ENCODE results near the gene KCNT2.
"Not testable (repeated sequence)": the region's sequence is repeated elsewhere in the genome, so short reads cannot be mapped to it uniquely, and the experiment has no call there.

KCNT2 gene

DNA sequence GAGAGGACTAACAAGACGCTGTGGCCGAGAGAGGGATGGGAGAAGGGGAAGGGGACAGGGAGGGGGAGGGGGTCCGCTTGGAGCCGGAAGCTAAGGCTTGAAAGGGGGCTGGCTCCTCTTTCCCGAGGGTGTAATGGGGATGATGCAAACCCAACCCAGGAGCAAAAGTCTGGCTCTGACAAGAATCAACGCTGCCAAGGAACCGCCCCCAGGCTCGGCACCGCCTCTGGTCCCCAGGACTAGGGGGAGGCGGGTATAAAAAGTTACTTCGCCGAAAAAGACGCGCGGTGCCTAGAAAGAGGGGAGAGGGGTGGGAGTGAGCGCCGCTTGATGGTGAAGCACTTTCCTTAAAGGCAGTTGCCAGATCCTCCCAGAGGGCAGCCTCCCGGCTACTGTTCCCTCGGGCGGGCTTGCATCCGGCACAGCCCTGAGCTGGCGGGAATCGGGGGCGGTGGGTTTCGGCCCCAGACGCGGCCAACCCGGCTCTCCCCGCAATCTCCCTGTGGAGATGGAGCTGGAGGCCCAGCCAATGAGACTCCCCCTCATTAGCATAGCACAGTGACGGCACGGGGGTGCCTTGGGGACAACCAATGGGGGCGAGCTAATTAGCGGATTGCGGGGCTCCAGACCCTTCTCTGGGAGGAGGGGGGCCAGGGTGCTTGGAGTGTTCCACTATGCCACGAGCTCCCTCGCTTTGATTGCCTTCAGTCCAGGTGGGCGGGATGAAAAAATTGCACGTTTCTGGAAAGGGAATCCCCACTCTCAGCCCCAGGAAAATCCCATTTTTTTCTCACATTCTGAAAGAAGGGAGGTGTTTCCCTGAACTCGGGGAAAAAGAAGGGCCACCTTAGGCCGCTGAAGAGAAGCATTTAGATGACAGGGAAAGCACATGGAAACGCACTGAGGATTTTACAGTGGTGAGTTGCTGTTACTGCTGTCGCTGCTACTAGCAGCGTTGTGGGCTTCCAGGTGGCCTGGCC lies at the start of gene KCNT2:
TSS of gene KCNT2 (minus strand) at position 51 of the 980 bp plus-strand sequence. CDS start 131 bp downstream, outside the sequence.
- no peak for DNase-seq (ENCODE audit: extremely low read depth in 1 of 2, low read depth in 1 of 2)

DNA sequence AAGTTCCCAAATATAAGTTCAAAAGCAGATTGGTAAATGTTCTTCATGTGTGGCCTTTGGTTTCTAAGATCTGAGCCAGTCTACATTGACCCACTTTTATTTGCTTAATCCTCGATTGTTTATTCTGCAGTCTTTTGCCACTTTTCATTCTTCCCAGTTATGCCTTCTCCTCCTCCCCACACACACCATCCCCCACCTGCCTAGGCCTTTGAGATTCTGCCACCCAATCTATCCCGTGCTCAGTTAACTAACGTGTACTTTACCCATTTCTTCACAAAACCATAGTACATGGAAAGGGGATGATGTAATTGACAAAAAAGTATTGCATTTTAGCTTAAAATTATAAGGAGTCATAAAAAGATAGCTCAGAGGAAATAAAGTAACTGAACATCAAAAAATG lies 47.3 kb upstream of the KCNT2 start:
- no peak for DNase-seq (ENCODE audit: extremely low read depth in 1 of 2, low read depth in 1 of 2)

DNA sequence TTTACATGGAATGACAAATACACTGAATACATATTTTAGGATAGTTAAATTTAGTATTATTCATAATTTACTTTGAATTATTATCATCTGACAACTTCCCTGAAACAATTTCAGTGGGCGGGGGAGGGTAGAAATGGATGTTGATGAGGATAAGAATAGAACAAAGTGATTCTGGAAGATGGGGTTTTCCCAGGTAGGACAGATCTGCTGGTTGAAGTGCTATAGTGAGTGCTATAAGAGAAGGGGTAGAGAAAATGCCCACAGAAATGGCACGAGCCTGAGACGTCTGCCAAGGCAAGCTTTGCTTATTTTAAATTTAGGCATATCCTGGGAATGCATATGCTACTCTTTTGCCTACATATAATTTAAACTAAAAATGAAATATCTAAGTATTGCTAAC lies 46.8 kb upstream of the KCNT2 start:
- DNase-seq (ENCODE audit: extremely low read depth in 1 of 2, low read depth in 1 of 2), result no peak

DNA sequence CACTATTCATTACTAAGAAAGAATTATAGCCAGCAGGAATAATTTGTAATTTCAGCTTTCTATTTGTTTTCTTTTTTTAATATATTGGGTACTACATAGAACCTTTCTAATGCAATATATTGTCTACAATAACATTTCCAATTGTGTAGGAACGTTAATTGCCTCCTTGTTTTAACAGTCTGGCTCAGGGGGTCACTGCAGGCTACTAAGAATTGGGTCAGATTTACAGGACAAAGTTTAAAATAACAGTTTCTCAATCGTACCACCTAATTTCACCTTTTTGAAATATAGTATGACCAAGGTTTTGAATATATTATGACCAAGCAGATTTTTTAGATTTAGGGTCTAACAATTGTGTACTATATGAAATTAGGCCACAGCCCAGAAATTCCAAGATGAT lies 46.0 kb upstream of the KCNT2 start:
- no peak for DNase-seq (ENCODE audit: extremely low read depth in 1 of 2, low read depth in 1 of 2)

DNA sequence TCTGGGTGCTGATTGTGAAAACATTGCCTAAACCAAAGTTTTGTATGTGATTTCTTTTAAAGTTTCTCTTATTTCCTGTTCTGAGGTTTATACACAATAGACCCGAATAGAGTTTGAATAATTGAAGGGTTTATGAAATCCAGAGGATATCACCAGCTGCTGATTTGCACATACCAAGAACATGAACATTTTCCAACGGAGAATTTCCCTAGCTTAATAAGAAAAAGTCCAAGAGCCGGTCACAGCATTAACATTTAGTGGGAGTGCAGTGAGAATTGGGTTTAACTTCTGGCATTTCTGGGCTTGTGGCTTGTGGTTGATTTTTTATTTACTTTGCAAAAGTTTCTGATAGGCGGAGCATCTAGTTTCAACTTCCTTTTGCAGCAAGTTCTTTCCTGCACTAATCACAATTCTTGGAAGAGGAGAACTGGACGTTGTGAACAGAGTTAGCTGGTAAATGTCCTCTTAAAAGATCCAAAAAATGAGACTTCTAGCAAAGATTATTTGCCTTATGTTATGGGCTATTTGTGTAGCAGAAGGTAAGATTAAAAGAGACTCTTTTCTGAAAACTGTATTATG lies 43.5 kb upstream of the KCNT2 start, which contains the start of gene CFH:
TSS of gene CFH (plus strand) at position 407 of the 579 bp plus-strand sequence. CDS start at position 482, 75 bp downstream.
- no peak for DNase-seq (ENCODE audit: extremely low read depth in 1 of 2, low read depth in 1 of 2)

DNA sequence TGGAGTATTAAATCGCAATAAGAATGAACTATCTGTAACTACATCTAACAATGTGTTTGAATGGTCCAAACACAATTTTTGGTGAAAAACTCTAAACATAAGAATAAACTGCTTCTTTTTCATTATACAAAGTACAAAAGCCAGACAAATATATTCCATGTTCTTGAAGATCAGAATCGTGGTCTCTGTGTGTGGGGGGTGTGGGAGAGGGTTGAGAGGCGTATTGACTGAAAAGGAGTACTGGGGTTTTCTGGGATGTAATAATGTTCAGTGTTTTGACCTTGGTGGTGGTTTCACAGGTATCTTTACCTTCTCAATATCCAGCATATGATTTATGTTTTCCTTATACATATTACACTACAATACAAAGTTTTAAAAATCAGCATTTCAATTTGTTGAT lies 42.8 kb upstream of the KCNT2 start:
- no peak for DNase-seq (ENCODE audit: extremely low read depth in 1 of 2, low read depth in 1 of 2)

DNA sequence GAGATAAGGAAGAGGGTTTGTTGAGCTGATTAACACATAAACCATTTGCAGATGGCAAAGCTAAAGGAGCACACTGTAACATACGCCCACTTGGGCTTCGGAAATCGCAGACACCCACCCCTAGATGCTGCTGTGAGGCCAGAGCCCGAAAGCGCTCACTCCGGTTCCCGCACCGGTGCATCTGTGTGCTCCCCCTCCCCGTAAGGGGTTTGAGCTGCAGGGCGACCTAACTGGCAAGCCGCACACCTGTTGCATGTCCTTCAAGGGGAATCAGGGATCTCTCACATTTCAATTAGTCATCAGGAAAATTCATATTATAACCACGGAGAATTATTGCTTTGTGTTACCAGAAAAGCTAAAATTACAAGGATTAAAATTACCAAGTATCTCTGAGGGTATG lies 42.2 kb upstream of the KCNT2 start:
- DNase-seq (ENCODE audit: extremely low read depth in 1 of 2, low read depth in 1 of 2), result no peak

DNA sequence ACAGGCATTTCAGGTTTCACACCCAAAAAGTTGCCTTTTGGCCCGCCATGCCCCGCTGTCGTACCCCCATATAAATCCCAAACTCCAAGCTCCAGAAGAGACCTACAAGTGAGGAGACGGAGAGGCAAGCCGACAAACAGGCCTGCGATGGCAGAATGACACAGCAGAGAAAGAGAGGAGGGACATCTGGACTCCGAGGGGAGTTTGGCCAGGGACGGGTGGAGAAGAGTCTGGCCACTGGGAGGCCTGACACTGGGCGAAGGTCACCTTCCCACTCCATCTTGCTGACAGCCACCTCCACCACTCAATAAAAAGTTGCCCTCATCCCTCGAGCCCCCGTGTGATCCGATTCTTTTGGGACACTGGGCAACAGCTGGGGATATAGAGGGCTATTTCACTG lies 41.8 kb upstream of the KCNT2 start:
- DNase-seq (ENCODE audit: extremely low read depth in 1 of 2, low read depth in 1 of 2), result no peak

DNA sequence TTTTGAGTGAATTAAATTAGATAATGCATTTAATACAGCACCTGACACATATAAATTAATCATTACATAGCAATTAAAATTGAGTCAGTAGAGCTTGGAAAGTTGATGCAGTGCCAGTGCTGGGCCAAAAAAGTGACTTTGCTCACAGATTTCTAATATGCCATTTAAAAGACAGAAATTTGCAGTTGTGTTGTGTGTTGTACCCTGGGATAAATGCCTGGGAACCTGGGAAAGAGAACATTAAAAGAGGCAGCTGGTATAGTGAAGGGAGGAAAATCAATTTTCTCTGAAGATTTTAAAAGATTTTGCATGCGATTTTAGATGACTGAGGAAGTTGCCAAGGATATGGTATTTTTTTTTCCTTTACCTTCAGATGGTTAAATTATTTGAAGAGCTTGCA lies 32.7 kb upstream of the KCNT2 start:
- DNase-seq (ENCODE audit: extremely low read depth in 1 of 2, low read depth in 1 of 2), result no peak

DNA sequence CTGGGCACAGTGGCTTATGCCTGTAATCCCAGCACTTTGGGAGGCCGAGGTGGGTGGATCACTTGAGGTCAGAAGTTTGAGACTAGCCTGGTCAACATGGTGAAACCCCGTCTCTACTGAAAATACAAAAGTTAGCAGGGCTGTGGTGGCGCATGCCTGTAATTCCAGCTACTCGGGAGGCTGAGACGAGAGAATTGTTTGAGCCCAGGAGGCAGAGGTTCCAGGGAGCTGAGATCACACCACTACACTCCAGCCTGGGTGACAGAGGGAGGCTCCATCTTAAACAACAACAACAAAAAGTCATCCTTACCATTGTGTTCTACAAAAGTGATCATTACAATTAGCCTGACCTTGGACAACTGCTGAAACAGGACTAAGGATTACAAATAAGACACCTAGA lies 31.1 kb upstream of the KCNT2 start:
- DNase-seq (ENCODE audit: extremely low read depth in 1 of 2, low read depth in 1 of 2), result not testable (repeated sequence)

DNA sequence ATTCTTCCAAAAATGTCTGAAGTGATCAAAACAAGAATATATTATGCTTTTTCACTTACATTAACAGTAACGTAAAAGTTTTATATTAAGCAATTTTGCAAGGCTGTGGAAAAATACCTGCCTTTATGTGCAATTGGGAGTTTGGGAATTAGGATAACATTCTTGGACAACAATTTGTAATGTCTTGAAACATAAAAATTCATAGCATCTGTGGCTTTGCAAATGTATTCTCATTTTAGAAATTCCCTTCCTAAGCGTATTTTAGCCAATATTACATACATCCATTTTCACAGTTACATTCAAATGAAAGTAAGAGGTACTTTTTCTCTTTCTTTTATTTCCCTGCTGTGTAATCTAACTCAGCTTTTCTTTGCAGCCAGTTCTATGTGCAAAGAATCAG lies 30.2 kb upstream of the KCNT2 start:
- no peak for DNase-seq (ENCODE audit: extremely low read depth in 1 of 2, low read depth in 1 of 2)

DNA sequence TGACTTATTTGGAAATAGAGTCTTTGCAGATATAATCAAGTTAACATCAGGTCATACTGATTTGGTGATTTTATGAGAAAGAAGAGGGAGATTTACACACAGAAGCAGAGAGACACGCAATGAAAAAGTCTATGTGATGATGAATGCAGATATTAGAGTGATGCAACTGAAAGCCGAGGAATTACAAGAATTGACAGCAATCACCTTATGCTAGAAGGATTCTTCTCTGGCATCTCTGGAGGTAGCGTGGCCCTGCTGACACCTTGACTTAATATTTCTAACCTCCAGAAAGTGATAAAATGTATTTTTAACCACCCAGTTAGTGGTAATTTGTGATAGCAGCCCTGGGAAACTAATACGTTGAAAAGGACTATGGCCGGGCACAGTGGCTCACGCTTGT lies 29.4 kb upstream of the KCNT2 start:
- DNase-seq (ENCODE audit: extremely low read depth in 1 of 2, low read depth in 1 of 2), result no peak

DNA sequence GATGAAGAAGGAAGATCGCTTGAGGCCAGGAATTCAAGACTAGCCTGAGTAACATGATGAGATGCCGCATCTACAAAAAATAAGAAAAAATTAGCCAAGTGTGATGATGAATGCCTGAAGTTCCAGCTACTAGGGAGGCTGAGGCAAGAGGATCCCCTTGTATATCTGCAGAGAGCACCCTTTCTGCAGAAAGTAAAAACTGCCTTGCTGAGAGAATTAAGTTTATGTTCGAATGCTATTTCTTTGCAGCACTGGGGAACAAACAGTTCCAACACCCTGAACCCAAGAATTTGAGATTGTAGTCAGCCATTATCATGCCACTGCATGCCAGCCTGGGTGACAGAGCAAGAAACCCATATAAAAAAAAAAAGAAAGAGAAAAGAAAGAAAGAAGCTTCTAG lies 20.6 kb upstream of the KCNT2 start:
- DNase-seq (ENCODE audit: extremely low read depth in 1 of 2, low read depth in 1 of 2), result no peak

DNA sequence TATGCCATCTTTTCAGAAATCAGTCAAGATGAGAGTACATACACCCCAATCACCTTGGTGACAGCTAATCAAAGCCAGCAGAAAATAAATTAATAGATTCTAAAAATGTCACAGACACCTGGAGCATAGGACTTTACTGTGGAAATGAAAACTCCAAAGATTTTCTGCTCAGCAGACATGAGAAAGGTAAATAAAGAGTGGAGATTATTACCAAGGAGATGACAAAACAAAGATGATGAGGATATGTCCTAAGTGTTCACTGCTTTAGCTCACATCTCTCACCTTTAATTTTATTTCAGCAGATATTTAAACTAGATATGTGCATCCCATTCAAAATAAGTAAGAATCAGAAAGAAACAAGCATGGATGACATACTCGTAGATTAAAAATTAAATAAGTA lies 14.8 kb upstream of the KCNT2 start:
- no peak for DNase-seq (ENCODE audit: extremely low read depth in 1 of 2, low read depth in 1 of 2)

DNA sequence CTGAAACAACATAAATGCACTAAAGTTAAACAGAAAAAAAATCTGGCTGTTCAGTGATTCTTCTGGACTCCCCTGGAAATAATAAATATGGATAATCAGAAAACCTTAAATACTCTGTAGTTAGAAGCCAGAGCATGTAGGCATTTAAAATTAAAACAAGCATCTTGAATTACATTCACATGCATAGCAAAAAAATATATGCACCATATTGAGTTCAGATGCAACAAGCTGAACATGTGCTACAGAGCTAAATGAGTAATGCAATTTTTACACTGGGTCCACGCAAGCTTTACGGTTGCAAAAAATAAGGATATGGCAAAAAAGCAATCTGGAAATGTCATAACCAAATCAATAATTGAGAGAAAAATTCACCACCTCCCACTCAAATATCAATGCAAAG lies 11.5 kb upstream of the KCNT2 start:
- DNase-seq (ENCODE audit: extremely low read depth in 1 of 2, low read depth in 1 of 2), result no peak

DNA sequence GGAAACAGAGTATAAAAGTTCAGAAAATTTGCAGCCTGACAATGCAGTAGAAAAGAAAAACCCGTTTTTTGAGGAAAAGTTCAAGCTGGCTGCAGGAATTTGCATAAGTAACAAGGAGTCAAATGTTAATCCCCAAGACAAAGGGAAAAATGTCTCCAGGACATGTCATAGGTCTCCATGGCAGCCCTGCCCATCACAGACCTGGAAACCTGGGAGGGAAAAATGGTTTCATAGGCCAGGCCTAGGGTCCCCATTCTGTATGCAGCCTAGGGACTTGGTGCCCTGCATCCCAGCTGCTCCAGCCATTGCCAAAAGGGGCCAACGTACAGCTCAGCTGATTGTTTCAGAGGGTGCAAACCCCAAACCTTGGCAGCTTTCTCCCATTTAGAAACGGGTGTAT lies 3.6 kb upstream of the KCNT2 start:
- DNase-seq (ENCODE audit: extremely low read depth in 1 of 2, low read depth in 1 of 2), result no peak

DNA sequence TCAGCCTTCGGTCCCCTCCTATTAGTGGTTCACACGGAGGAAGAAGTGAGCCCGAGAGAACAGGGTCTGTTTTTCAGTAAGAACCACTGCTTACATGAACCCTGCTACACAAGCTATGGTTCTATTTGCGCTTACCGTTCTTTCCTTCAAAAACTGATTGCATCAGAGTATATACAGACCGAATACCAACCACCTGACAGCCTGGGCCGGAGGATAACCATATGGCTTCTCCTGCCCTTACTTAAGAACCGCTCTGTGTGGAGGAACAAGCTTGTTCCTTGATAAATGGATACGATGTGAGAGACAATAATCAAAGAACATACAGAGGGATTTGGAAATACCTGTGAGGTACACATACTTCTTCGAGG lies 1.1 kb upstream of the KCNT2 start:
- no peak for DNase-seq (ENCODE audit: extremely low read depth in 1 of 2, low read depth in 1 of 2)

DNA sequence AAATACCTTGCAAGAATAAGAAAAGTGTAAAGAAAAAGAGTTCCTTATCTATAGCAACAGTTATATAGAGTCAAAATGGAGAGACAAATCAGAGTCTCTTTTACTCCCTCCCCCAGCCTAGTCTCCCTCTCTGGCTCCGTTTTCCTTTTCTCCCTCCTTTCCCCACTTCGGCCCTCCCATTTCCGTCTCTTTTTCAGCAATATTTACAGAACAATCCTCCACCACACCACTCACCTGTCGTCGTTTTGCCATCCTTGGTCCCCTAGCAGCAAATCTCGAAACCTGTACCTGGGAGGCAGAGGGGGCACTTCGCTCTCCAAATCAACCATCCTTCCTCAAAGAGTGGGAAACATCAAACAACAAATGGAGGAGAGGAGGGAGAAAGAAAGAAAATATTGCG lies 259 bp downstream of the KCNT2 start:
- no peak for DNase-seq (ENCODE audit: extremely low read depth in 1 of 2, low read depth in 1 of 2)

DNA sequence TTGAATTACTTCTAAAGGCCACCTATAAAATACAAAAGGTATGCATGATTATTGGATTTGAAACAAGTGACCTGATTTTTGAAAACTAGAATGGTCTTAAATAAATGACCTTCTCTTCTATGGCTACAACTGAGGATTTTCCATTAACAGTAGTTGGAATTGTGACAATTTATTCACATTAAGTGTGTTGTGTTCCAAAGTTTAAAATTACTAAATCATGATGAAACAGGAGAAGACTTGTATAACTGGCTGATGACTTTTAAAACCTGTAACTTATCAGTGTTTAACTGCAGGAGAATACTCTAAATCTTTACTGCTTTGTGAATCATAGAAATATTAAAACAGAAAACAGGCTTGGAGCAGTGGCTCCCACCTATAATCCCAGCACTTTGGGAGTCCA lies 4.6 kb downstream of the KCNT2 start:
- no peak for DNase-seq (ENCODE audit: extremely low read depth in 1 of 2, low read depth in 1 of 2)

DNA sequence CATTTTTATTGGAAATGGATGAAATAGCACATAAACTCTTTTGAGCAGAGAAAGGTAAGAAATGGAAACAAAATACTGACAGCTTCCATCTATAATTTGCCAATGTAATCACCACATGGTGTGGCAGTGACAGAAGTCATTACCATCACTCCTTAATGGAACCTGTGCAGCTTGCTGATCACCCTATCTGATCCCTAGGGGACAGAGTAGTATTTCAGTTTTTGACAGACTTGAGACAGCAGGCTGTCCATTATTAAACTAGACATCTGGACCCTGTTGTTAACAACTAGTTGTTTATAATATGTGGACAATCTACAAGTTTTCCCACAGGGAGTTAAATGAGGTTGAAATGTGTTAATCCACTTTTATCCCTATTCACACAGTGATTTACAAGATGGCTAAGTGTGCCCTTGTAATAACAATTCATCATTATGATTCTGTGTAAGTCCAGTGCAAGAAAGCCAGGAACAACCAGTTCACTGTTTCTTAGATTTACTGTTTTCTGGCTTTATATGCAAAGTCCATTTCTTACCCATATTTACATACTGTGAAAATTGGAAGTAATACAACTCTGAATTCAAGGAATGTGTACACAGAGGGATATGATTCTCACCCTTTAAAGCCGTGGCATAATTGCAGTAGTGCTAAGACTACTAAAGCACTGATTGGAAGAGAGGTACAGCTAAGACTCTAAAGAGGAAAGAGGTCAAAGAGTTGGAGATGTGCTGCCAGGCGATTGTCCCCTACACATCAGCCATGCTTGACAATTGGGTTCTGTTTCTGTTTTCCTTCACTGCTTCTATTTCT lies 9.1 kb downstream of the KCNT2 start:
- DNase-seq (ENCODE audit: extremely low read depth in 1 of 2, low read depth in 1 of 2), result no peak

DNA sequence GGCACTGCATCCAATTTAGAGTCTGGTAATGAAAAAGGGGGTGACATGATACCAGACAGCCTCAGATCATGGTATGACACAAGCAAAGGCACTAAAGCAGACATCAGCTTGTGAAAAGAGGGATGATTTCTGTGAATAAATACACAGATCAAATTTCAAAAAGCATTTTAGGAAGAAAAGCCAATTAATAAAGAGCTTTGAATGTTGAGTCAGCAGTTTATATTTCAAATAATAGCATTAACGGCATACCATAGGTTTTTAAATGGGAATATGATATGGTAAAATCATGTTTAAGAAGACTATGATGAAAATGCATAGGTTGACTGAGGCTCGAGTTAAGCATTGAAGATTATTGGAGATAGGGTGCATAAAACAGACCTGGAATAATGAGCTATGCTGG lies 13.5 kb downstream of the KCNT2 start:
- no peak for DNase-seq (ENCODE audit: extremely low read depth in 1 of 2, low read depth in 1 of 2)

DNA sequence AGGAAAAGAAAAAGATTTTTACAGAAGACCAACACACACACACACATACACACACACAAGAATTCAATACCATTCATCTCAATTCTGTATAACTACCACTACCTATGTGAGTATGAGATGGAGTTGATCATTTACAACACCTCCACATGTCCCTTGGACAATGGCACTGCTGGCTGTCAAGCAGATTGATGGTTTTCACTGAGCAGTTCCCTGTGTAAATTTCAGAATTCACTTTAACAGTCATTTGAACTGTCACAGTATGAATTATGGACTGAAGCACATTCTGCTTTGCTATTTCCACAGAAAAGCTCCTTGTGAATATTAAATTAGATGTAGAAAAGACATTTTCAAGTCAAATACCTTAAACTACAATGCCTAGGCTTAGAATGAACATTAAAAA lies 14.3 kb downstream of the KCNT2 start:
- no peak for DNase-seq (ENCODE audit: extremely low read depth in 1 of 2, low read depth in 1 of 2)

Measured in stimulated activated CD8-positive, alpha-beta memory T cell treated with anti-CD3 and anti-CD28 coated beads, Interleukin-7, amount 100 ng/mL, for 48 hours (primary cell).